ENCODE results near the gene AGTRAP. TPM values are rescaled to one million over a fixed set of nuclear protein-coding genes. Genes with fewer than 3 reads are reported as not detected.
A peak's percentile ranks its signal among the peaks of the same experiment; 100 is the strongest.

The AGTRAP gene
- total and polyA plus RNA-seq, 7 experiments from 2014 or later = 28.2 to 108 (median 36.2) TPM

DNA sequence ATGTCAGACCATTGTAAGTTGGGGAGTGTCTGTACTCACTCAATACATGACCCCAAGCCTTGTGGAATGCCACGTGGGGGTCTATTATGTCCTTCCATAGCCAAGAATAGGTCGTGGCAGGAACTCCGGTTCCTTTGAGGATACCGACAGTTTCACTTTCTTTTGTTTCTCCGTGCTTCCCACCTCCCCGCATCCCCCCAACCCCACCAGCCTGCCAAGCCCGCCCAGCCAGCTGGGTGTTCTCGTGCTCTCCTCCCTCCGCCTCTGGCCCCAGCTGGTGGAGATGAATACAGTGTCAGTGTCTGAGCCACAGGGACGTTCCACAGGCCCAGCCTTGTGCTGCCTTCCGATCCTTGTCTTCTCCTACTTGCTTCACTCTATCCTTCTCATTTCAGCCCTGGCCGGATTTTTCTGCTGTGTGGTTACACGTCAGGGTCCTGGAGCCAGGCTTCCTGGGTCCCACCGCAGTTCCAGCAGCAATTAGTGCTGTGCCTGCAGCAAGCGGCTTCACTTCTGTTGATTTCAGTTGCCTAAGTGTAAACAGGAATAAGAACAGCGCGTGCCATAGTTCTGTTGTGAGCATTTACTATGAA lies 4.1 kb upstream of the AGTRAP start:
- CTCF ChIA-PET = interaction anchor here (0.6 to 1.4 kb wide), 5 partner anchors 12 to 437 kb away, joined by 3 to 4 read pairs (median 3); no protein-coding TSS in a partner anchor
- Histone ChIP-seq H3K4me1 (ENCODE audit: control insufficient read depth in 2 of 2, insufficient read depth in 2 of 2, low read length in 2 of 2) (peaks cover 27 to 45% of the 10 kb centered on the region in 2 donors), H3K9me3 (ENCODE audit: control insufficient read depth in 2 of 3, low read length in 3 of 3) (no peaks in the 10 kb centered on the region), H3K27me3 (ENCODE audit: control insufficient read depth in 2 of 2, insufficient read depth in 2 of 2, low read length in 2 of 2) (no peaks in the 10 kb centered on the region), H3K36me3 (ENCODE audit: control insufficient read depth in 2 of 3, insufficient read depth in 3 of 3, low read length in 3 of 3) (peaks cover 0 to 4% (median 0%) of the 10 kb centered on the region in 3 experiments), H3K27ac (ENCODE audit: low read depth, low read length) (peak overlapping the region; percentile 62), H3K4me3 (ENCODE audit: low read length) (peak overlapping the region; percentile 12)
- Mint-ChIP-seq H3K4me1 (peaks cover 30 to 63% (median 51%) of the 10 kb centered on the region in 7 donors), H3K27ac (peak overlapping the region; percentile 81 to 97 (median 94)), H3K4me3 (peak overlapping the region; percentile 81 to 97 (median 91)), H3K27me3 (no peaks in the 10 kb centered on the region), H3K36me3 (no peaks in the 10 kb centered on the region), H3K9me3 (peaks cover 0 to 1% (median 0%) of the 10 kb centered on the region in 11 donors)
- DNase-seq = peak in 2 of 9 donors; percentile 18 to 55
- POLR2A ChIA-PET = interaction anchor here (1.2 to 4.8 kb wide), 4 partner anchors 12 to 177 kb away, joined by 4 to 37 read pairs (median 6); no protein-coding TSS in a partner anchor
- intact Hi-C loops (cut with micrococcal nuclease) = loop anchor here (5.0 to 10.0 kb wide), 4 partner anchors 257 to 1697 kb away; partner anchors contain the start of genes DFFA (in 1 of the 2), DISP3 (in 1 of the 2), MTOR (in 1 of the 2) and PEX14 (in 1 of the 2)
- no peak for ATAC-seq

DNA sequence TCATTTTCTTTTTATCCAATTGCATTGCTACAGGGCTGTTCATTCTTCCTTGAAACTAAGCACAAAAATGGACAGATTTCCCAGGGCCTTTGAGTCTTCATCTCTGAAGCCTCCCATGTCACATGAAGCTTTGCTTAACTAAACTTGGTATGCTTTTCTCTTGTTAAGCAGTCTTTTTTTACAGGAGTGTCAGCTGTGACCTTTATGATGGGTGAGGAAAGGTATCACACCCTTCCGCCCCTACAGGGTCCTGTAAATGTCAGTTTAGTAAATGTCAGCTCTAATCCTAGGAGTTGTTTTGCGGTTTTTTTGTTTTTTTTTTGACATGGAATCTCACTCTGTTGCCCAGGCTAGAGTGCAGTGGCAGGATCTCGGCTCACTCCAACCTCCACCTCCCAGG lies 2.6 kb upstream of the AGTRAP start:
- no peaks in the 10 kb centered on the region for H3K27me3 ChIP-seq (ENCODE audit: control insufficient read depth in 2 of 2, insufficient read depth in 2 of 2, low read length in 2 of 2)
- Mint-ChIP-seq H3K4me1 (peaks cover 40 to 76% (median 67%) of the 10 kb centered on the region in 7 donors), H3K4me3 (peak overlapping the region in 8 of 10 donors; percentile 14 to 90 (median 36)), H3K36me3 (peaks cover 0 to 6% (median 0%) of the 10 kb centered on the region in 5 donors), H3K27ac (peak overlapping the region in 8 of 9 donors; percentile 17 to 97 (median 86)), H3K27me3 (no peaks in the 10 kb centered on the region), H3K9me3 (peaks cover 0 to 1% (median 0%) of the 10 kb centered on the region in 11 donors)
- no peak overlapping the region for H3K4me3 ChIP-seq (ENCODE audit: low read length)
- no peaks in the 10 kb centered on the region for H3K9me3 ChIP-seq (ENCODE audit: control insufficient read depth in 2 of 3, low read length in 3 of 3)
- no peak for DNase-seq
- no peak for ATAC-seq
- H3K36me3 ChIP-seq (ENCODE audit: control insufficient read depth in 2 of 3, insufficient read depth in 3 of 3, low read length in 3 of 3) = peaks cover 0 to 4% (median 0%) of the 10 kb centered on the region in 3 experiments
- ChIA-PET POLR2A (interaction anchor here (1.1 to 4.8 kb wide), 2 partner anchors 14 to 73 kb away, joined by 4 to 37 read pairs; partner anchors contain the start of genes CLCN6 and MTHFR), CTCF (no interaction called here)
- intact Hi-C loops (cut with micrococcal nuclease) = loop anchor here (5.0 to 10.0 kb wide), 4 partner anchors 259 to 1699 kb away; partner anchors contain the start of genes DFFA (in 1 of the 2), DISP3 (in 1 of the 2), MTOR (in 1 of the 2) and PEX14 (in 1 of the 2)
- no peak overlapping the region for H3K27ac ChIP-seq (ENCODE audit: low read depth, low read length)
- H3K4me1 ChIP-seq (ENCODE audit: control insufficient read depth in 2 of 2, insufficient read depth in 2 of 2, low read length in 2 of 2) = peaks cover 39 to 57% of the 10 kb centered on the region in 2 donors

DNA sequence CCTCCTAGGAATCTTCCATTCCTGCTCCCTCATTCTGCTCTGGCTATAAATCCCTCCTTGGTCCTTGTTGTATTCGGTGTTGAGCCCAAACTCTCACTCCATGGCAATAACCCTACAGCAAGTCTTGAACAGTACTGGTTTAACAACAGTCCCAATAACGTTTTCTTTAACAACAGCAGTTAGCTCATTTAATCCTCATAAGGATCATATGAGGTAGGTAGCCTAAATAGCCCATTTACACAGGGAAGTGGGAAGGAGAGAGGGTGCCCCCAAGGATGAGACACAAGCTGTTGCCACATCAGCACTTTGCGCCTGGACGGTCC lies 444 bp upstream of the AGTRAP start:
- H3K9me3 ChIP-seq (ENCODE audit: control insufficient read depth in 2 of 3, low read length in 3 of 3) = no peaks in the 10 kb centered on the region
- Mint-ChIP-seq H3K27me3 (no peaks in the 10 kb centered on the region), H3K4me3 (peak overlapping the region; percentile 84 to 96 (median 92)), H3K4me1 (peaks cover 47 to 79% (median 72%) of the 10 kb centered on the region in 7 donors), H3K36me3 (peaks cover 0 to 9% (median 0%) of the 10 kb centered on the region in 5 donors), H3K27ac (peak overlapping the region in 8 of 9 donors; percentile 1 to 92 (median 44)), H3K9me3 (peaks cover 0 to 1% (median 0%) of the 10 kb centered on the region in 11 donors)
- DNase-seq (no peak), ATAC-seq (no peak)
- H3K27me3 ChIP-seq (ENCODE audit: control insufficient read depth in 2 of 2, insufficient read depth in 2 of 2, low read length in 2 of 2) = no peaks in the 10 kb centered on the region
- peak overlapping the region; percentile 79 for H3K27ac ChIP-seq (ENCODE audit: low read depth, low read length)
- peaks cover 38 to 52% of the 10 kb centered on the region in 2 donors for H3K4me1 ChIP-seq (ENCODE audit: control insufficient read depth in 2 of 2, insufficient read depth in 2 of 2, low read length in 2 of 2)
- intact Hi-C loops (cut with micrococcal nuclease) = loop anchor here (5.0 to 10.0 kb wide), 6 partner anchors 67 to 1701 kb away; partner anchors contain the start of genes DFFA (in 1 of the 2), DISP3 (in 1 of the 2), FBXO6 (in 1 of the 2) and PEX14 (in 1 of the 2)
- peak overlapping the region; percentile 92 for H3K4me3 ChIP-seq (ENCODE audit: low read length)
- ChIA-PET CTCF (interaction anchor here (0.6 to 2.6 kb wide), 2 partner anchors 16 to 80 kb away, joined by 3 to 13 read pairs; no protein-coding TSS in a partner anchor), POLR2A (interaction anchor here (0.9 to 1.9 kb wide), 7 partner anchors 9 to 173 kb away, joined by 3 to 13 read pairs (median 4); partner anchors contain the start of genes CLCN6 and MTHFR)
- H3K36me3 ChIP-seq (ENCODE audit: control insufficient read depth in 2 of 3, insufficient read depth in 3 of 3, low read length in 3 of 3) = peaks cover 0 to 4% (median 0%) of the 10 kb centered on the region in 3 experiments

GRCh38 chr1:11736746-11737639 lies 1.1 kb downstream of the AGTRAP start:
- peaks cover 43 to 55% of the 10 kb centered on the region in 2 donors for H3K4me1 ChIP-seq (ENCODE audit: control insufficient read depth in 2 of 2, insufficient read depth in 2 of 2, low read length in 2 of 2)
- H3K4me3 Mint-ChIP-seq = peak overlapping the region; percentile 84 to 96 (median 92)
- no peaks in the 10 kb centered on the region for H3K27me3 ChIP-seq (ENCODE audit: control insufficient read depth in 2 of 2, insufficient read depth in 2 of 2, low read length in 2 of 2)
- ATAC-seq (peak; percentile 74), DNase-seq (peak in 8 of 9 donors; percentile 37 to 52 (median 46))
- H3K27me3 Mint-ChIP-seq = no peaks in the 10 kb centered on the region
- peaks cover 0 to 1% (median 0%) of the 10 kb centered on the region in 11 donors for H3K9me3 Mint-ChIP-seq
- intact Hi-C loops (cut with micrococcal nuclease) = loop anchor here (1.0 to 10.0 kb wide), 11 partner anchors 18 to 1702 kb away; partner anchors contain the start of genes MAD2L2 (in 2 of the 2), DFFA (in 1 of the 2), DISP3 (in 1 of the 2) and FBXO6 (in 1 of the 2)
- ChIA-PET CTCF (interaction anchor here (0.5 to 2.6 kb wide), 5 partner anchors 14 to 1693 kb away, joined by 3 to 13 read pairs (median 3); no protein-coding TSS in a partner anchor), POLR2A (interaction anchor here (0.8 to 2.9 kb wide), 5 partner anchors 17 to 172 kb away, joined by 3 to 22 read pairs (median 5); partner anchors contain the start of genes CLCN6 and MTHFR)
- peaks cover 0 to 9% (median 0%) of the 10 kb centered on the region in 5 donors for H3K36me3 Mint-ChIP-seq
- H3K27ac ChIP-seq (ENCODE audit: low read depth, low read length) = peak overlapping the region; percentile 79
- H3K4me3 ChIP-seq (ENCODE audit: low read length) = peak overlapping the region; percentile 92
- H3K4me1 Mint-ChIP-seq = peaks cover 47 to 80% (median 75%) of the 10 kb centered on the region in 7 donors
- peaks cover 0 to 4% (median 0%) of the 10 kb centered on the region in 3 experiments for H3K36me3 ChIP-seq (ENCODE audit: control insufficient read depth in 2 of 3, insufficient read depth in 3 of 3, low read length in 3 of 3)
- no peaks in the 10 kb centered on the region for H3K9me3 ChIP-seq (ENCODE audit: control insufficient read depth in 2 of 3, low read length in 3 of 3)
- peak overlapping the region; percentile 3 to 92 (median 79) for H3K27ac Mint-ChIP-seq

DNA sequence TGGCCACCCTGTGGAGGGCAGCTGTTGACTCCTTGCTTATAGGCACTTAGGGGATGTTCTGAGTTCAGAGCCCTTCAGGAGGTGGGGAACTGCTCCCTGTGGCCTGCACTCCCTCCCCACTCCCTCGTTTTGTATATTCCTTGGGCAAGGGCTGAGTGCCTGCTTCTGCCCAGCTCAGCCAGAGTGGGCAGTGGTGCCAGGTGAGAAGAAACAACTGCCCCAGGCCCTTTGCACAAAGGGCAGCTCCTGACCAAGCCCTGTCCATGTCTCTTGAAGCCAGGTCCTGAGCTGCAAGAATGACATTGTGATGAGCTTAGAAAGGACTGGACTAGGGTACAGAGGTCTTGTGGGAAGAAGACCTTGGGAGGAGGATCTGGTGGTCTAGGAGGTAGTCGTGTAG lies 2.2 kb downstream of the AGTRAP start:
- Mint-ChIP-seq H3K4me3 (peak overlapping the region; percentile 14 to 96 (median 72)), H3K27me3 (no peaks in the 10 kb centered on the region), H3K27ac (peak overlapping the region in 8 of 9 donors; percentile 3 to 90 (median 54)), H3K9me3 (peaks cover 0 to 1% (median 0%) of the 10 kb centered on the region in 11 donors), H3K4me1 (peaks cover 55 to 80% (median 72%) of the 10 kb centered on the region in 7 donors), H3K36me3 (peaks cover 0 to 14% (median 0%) of the 10 kb centered on the region in 5 donors)
- POLR2A ChIA-PET = interaction anchor here (0.7 to 2.9 kb wide), 3 partner anchors 19 to 476 kb away, joined by 3 to 22 read pairs (median 8); partner anchors contain the start of genes CLCN6, MTHFR and MTOR
- Histone ChIP-seq H3K27me3 (ENCODE audit: control insufficient read depth in 2 of 2, insufficient read depth in 2 of 2, low read length in 2 of 2) (no peaks in the 10 kb centered on the region), H3K4me3 (ENCODE audit: low read length) (no peak overlapping the region), H3K4me1 (ENCODE audit: control insufficient read depth in 2 of 2, insufficient read depth in 2 of 2, low read length in 2 of 2) (peaks cover 47 to 52% of the 10 kb centered on the region in 2 donors), H3K9me3 (ENCODE audit: control insufficient read depth in 2 of 3, low read length in 3 of 3) (no peaks in the 10 kb centered on the region), H3K27ac (ENCODE audit: low read depth, low read length) (no peak overlapping the region), H3K36me3 (ENCODE audit: control insufficient read depth in 2 of 3, insufficient read depth in 3 of 3, low read length in 3 of 3) (peaks cover 0 to 4% (median 0%) of the 10 kb centered on the region in 3 experiments)
- CTCF ChIA-PET = interaction anchor here (0.6 to 0.7 kb wide), 3 partner anchors 19 to 1694 kb away, joined by 3 read pairs; no protein-coding TSS in a partner anchor
- ATAC-seq = no peak
- intact Hi-C loops (cut with micrococcal nuclease) = loop anchor here (5.0 to 10.0 kb wide), 6 partner anchors 64 to 1703 kb away; partner anchors contain the start of genes DFFA (in 1 of the 2), DISP3 (in 1 of the 2), FBXO6 (in 1 of the 2) and PEX14 (in 1 of the 2)
- no peak for DNase-seq

All from naive thymus-derived CD4-positive, alpha-beta T cell (primary cell).